DOHH2 (cell line): ENCODE measurements around the gene RAI1.

Experiments
- H3F3A ChIP-seq: fragments of 200-600 bp; sonication (generic), shearing (Covaris generic); 2 replicates; pipeline ENCODE4 v1.6.0; 2016; ENCODE audit warnings: antibody characterized with exemption, mild to moderate bottlenecking; ENCODE audit not compliant: control insufficient read depth, insufficient read depth
- H3K27ac ChIP-seq: fragments of 200-600 bp; sonication (generic); 2 replicates; pipeline ENCODE4 v1.5.1; 2014; ENCODE audit warnings: low read depth, mild to moderate bottlenecking, low read length, moderate library complexity
- H3K27me3 ChIP-seq: fragments of 200-600 bp; sonication (generic); 2 replicates; pipeline ENCODE4 v1.6.1; 2014; ENCODE audit warnings: mild to moderate bottlenecking, low read length, mixed read lengths; ENCODE audit not compliant: control insufficient read depth
- H3K36me3 ChIP-seq: fragments of 200-600 bp; sonication (generic); 2 replicates; pipeline ENCODE4 v1.6.1; 2014; ENCODE audit warnings: mild to moderate bottlenecking, low read length, moderate library complexity, mixed read lengths; ENCODE audit not compliant: control insufficient read depth
- H3K4me1 ChIP-seq: fragments of 200-600 bp; sonication (generic); 2 replicates; pipeline ENCODE4 v1.6.1; 2014; ENCODE audit warnings: mild to moderate bottlenecking, low read length, mixed read lengths; ENCODE audit not compliant: control insufficient read depth
- H3K4me2 ChIP-seq: fragments of 200-600 bp; sonication (generic); 2 replicates; pipeline ENCODE4 v1.6.0; 2014; ENCODE audit warnings: mild to moderate bottlenecking, low read length, moderate library complexity
- H3K4me3 ChIP-seq: fragments of 200-600 bp; sonication (generic); 2 replicates; pipeline ENCODE4 v1.5.1; 2014; ENCODE audit warnings: mild to moderate bottlenecking, low read length, mixed read lengths
- H3K79me2 ChIP-seq: fragments of 200-600 bp; sonication (generic); 2 replicates; pipeline ENCODE4 v1.6.1; 2014; ENCODE audit warnings: mild to moderate bottlenecking, low read length, mixed read lengths; ENCODE audit not compliant: control insufficient read depth
- H3K9me2 ChIP-seq: fragments of 200-600 bp; sonication (generic); replicated peaks from 2 replicates; pipeline ENCODE4 v1.6.1; 2014; ENCODE audit warnings: mild to moderate bottlenecking, low read length, mixed read lengths; ENCODE audit not compliant: control insufficient read depth
- H3K9me3 ChIP-seq: fragments of 200-600 bp; sonication (generic); 2 replicates; pipeline ENCODE4 v1.6.1; 2014; ENCODE audit warnings: antibody characterized with exemption, low read length, mixed read lengths; ENCODE audit not compliant: control insufficient read depth, insufficient read depth
- H4K20me1 ChIP-seq: fragments of 200-600 bp; sonication (generic); 2 replicates; pipeline ENCODE4 v1.6.0; 2014; ENCODE audit warnings: low read depth, mild to moderate bottlenecking, antibody characterized with exemption, low read length, moderate library complexity; ENCODE audit not compliant: control insufficient read depth, insufficient read depth
- EZH2phosphoT487 ChIP-seq: fragments of 200-600 bp; sonication (generic); IDR thresholded peaks from 2 replicates; pipeline ENCODE4 v1.6.1; 2017; ENCODE audit warnings: borderline replicate concordance, mild to moderate bottlenecking, antibody characterized with exemption, low read length, moderate library complexity, mixed read lengths
- TF ChIP-seq, protein P1 (sequence below): fragments of 200-600 bp; sonication (generic); IDR thresholded peaks from one replicate; pipeline ENCODE4 v1.5.1; 2014; ENCODE audit warnings: antibody characterized with exemption, mild to moderate bottlenecking, low read depth, low read length; ENCODE audit not compliant: poor library complexity, severe bottlenecking

The RAI1 gene

GRCh38 chr17:17787568-17787967, 106.3 kb downstream of the RAI1 start:
- Histone ChIP-seq H3K4me3 (no peak overlapping the region), H3K27ac (no peak overlapping the region), H4K20me1 (peaks cover 18% of the 10 kb centered on the region; the same call in 1 of the 2 replicates), H3K4me1 (peaks cover 36% of the 10 kb centered on the region), H3F3A (peaks cover 3% of the 10 kb centered on the region; the same call in 1 of the 2 replicates), H3K9me3 (no peaks in the 10 kb centered on the region), H3K36me3 (no peaks in the 10 kb centered on the region), H3K79me2 (peaks cover 40% of the 10 kb centered on the region), H3K4me2 (no peak overlapping the region), H3K27me3 (no peaks in the 10 kb centered on the region), H3K9me2 (no peaks in the 10 kb centered on the region)
- TF ChIP-seq, protein P1, sequence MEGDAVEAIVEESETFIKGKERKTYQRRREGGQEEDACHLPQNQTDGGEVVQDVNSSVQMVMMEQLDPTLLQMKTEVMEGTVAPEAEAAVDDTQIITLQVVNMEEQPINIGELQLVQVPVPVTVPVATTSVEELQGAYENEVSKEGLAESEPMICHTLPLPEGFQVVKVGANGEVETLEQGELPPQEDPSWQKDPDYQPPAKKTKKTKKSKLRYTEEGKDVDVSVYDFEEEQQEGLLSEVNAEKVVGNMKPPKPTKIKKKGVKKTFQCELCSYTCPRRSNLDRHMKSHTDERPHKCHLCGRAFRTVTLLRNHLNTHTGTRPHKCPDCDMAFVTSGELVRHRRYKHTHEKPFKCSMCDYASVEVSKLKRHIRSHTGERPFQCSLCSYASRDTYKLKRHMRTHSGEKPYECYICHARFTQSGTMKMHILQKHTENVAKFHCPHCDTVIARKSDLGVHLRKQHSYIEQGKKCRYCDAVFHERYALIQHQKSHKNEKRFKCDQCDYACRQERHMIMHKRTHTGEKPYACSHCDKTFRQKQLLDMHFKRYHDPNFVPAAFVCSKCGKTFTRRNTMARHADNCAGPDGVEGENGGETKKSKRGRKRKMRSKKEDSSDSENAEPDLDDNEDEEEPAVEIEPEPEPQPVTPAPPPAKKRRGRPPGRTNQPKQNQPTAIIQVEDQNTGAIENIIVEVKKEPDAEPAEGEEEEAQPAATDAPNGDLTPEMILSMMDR: no peak
- TF ChIP-seq EZH2phosphoT487: no peak

DNA sequence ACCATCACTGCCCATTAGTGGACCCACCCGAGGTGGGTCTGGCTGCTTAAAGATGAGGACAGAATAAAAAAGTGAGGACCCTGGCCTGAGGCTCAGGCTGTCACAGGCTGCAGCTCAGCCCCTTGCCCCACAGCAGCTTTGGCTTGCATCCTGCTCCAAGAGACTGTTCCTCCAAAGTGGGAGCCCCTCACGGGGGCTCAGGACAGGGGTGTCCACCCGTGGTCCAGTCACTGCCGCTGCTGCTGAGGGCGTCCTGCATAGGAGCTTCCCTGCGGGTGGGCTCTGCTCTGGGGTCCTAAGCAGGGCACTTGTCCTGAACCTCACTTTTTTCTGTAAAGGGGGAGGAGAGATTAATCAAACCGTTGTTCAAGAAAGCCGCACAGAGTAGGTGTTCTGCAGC, 107.7 kb downstream of the RAI1 start:
- peaks cover 24% of the 10 kb centered on the region for H3K4me1 ChIP-seq
- H4K20me1 ChIP-seq: peaks cover 18% of the 10 kb centered on the region; the same call in 1 of the 2 replicates
- H3K9me2 ChIP-seq: no peaks in the 10 kb centered on the region
- H3K79me2 ChIP-seq: peaks cover 40% of the 10 kb centered on the region
- no peak overlapping the region for H3K4me3 ChIP-seq
- H3K27me3 ChIP-seq: no peaks in the 10 kb centered on the region
- no peak overlapping the region for H3K27ac ChIP-seq
- no peak overlapping the region for H3K4me2 ChIP-seq
- TF ChIP-seq, protein P1: no peak
- no peak for TF ChIP-seq EZH2phosphoT487
- no peaks in the 10 kb centered on the region for H3K9me3 ChIP-seq
- peaks cover 9% of the 10 kb centered on the region for H3K36me3 ChIP-seq
- H3F3A ChIP-seq: no peaks in the 10 kb centered on the region

DNA sequence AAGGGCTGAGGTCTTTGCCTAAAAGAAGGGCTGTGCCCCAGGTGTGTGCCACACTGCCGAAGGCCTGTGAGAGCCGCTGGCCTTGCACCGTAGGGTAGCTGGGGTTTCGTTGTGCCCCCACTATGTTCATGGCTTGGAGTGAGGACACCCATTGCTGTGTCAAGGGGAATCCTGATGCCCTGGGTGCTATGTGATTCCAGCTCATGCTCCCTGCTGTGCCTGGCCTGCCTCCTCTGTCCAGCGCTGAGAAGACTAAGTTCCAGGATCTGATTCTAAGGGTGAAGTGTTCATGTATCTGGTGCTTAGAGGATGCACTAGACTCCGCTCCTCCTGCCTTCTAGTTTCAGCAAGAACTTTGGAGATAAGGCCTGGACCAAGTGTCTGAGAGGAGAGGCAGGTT, 108.2 kb downstream of the RAI1 start:
- Histone ChIP-seq H3K4me2 (no peak overlapping the region), H3F3A (no peaks in the 10 kb centered on the region), H4K20me1 (peaks cover 15% of the 10 kb centered on the region; the same call in 1 of the 2 replicates), H3K36me3 (peaks cover 14% of the 10 kb centered on the region), H3K4me3 (no peak overlapping the region), H3K79me2 (peaks cover 38% of the 10 kb centered on the region), H3K4me1 (peaks cover 20% of the 10 kb centered on the region), H3K27ac (no peak overlapping the region), H3K9me3 (no peaks in the 10 kb centered on the region), H3K9me2 (no peaks in the 10 kb centered on the region), H3K27me3 (no peaks in the 10 kb centered on the region)
- no peak for TF ChIP-seq EZH2phosphoT487
- TF ChIP-seq, protein P1: no peak
